ENCODE data around the gene CFLAR. TPM values are rescaled to one million over a fixed set of nuclear protein-coding genes. Genes with fewer than 3 reads are reported as not detected.
"Not testable (repeated sequence)": the region's sequence is repeated elsewhere in the genome, so short reads cannot be mapped to it uniquely, and the experiment has no call there.

CFLAR gene
- total RNA-seq, 1 donor from 2014 or later = 241 TPM

- H3K36me3 Mint-ChIP-seq (ENCODE audit: low read depth, unreplicated experiment) = peaks cover 49% of the 10 kb centered on the region
- peak overlapping the region; percentile 83 for H3K27ac Mint-ChIP-seq (ENCODE audit: unreplicated experiment)
- TF ChIP-seq CTCF (IDR thresholded peaks at IDR 0.05; ENCODE audit: unreplicated experiment) = no peak
- H3K4me3 Mint-ChIP-seq (ENCODE audit: unreplicated experiment) = peak overlapping the region; percentile 86
- H3K27me3 Mint-ChIP-seq (ENCODE audit: unreplicated experiment) = peaks cover 17% of the 10 kb centered on the region
- DNase-seq (ENCODE audit: low spot score) = no peak
- no peaks in the 10 kb centered on the region for H3K9me3 Mint-ChIP-seq (ENCODE audit: unreplicated experiment)
- H3K4me1 Mint-ChIP-seq (ENCODE audit: unreplicated experiment) = peaks cover 73% of the 10 kb centered on the region
Observed at GRCh38 chr2:201132518-201132917, 16.6 kb downstream of the CFLAR start.

- no peak overlapping the region for H3K27ac Mint-ChIP-seq (ENCODE audit: unreplicated experiment)
- H3K36me3 Mint-ChIP-seq (ENCODE audit: low read depth, unreplicated experiment) = peaks cover 71% of the 10 kb centered on the region
- H3K4me3 Mint-ChIP-seq (ENCODE audit: unreplicated experiment) = peak overlapping the region; percentile 56
- H3K27me3 Mint-ChIP-seq (ENCODE audit: unreplicated experiment) = peaks cover 15% of the 10 kb centered on the region
- TF ChIP-seq CTCF (IDR thresholded peaks at IDR 0.05; ENCODE audit: unreplicated experiment) = no peak
- H3K4me1 Mint-ChIP-seq (ENCODE audit: unreplicated experiment) = peaks cover 67% of the 10 kb centered on the region
- no peak for DNase-seq (ENCODE audit: low spot score)
- no peaks in the 10 kb centered on the region for H3K9me3 Mint-ChIP-seq (ENCODE audit: unreplicated experiment)
Observed at GRCh38 chr2:201135386-201135785, 19.4 kb downstream of the CFLAR start.

- no peak for DNase-seq (ENCODE audit: low spot score)
- Mint-ChIP-seq H3K9me3 (ENCODE audit: unreplicated experiment) (no peaks in the 10 kb centered on the region), H3K4me3 (ENCODE audit: unreplicated experiment) (peak overlapping the region; percentile 87), H3K27me3 (ENCODE audit: unreplicated experiment) (peaks cover 13% of the 10 kb centered on the region), H3K27ac (ENCODE audit: unreplicated experiment) (peak overlapping the region; percentile 92), H3K4me1 (ENCODE audit: unreplicated experiment) (peaks cover 54% of the 10 kb centered on the region), H3K36me3 (ENCODE audit: low read depth, unreplicated experiment) (peaks cover 73% of the 10 kb centered on the region)
- no peak for TF ChIP-seq CTCF (IDR thresholded peaks at IDR 0.05; ENCODE audit: unreplicated experiment)
Observed at GRCh38 chr2:201136889-201137321, 20.9 kb downstream of the CFLAR start.

GRCh38 chr2:201137505-201138400, 21.8 kb downstream of the CFLAR start:
- H3K27me3 Mint-ChIP-seq (ENCODE audit: unreplicated experiment) = peaks cover 9% of the 10 kb centered on the region
- peaks cover 46% of the 10 kb centered on the region for H3K4me1 Mint-ChIP-seq (ENCODE audit: unreplicated experiment)
- no peak overlapping the region for H3K4me3 Mint-ChIP-seq (ENCODE audit: unreplicated experiment)
- DNase-seq (ENCODE audit: low spot score) = no peak
- peaks cover 66% of the 10 kb centered on the region for H3K36me3 Mint-ChIP-seq (ENCODE audit: low read depth, unreplicated experiment)
- no peaks in the 10 kb centered on the region for H3K9me3 Mint-ChIP-seq (ENCODE audit: unreplicated experiment)
- H3K27ac Mint-ChIP-seq (ENCODE audit: unreplicated experiment) = no peak overlapping the region
- TF ChIP-seq CTCF (IDR thresholded peaks at IDR 0.05; ENCODE audit: unreplicated experiment) = no peak

- Mint-ChIP-seq H3K9me3 (ENCODE audit: unreplicated experiment) (no peaks in the 10 kb centered on the region), H3K36me3 (ENCODE audit: low read depth, unreplicated experiment) (peaks cover 59% of the 10 kb centered on the region), H3K27ac (ENCODE audit: unreplicated experiment) (peak overlapping the region; percentile 45), H3K4me1 (ENCODE audit: unreplicated experiment) (peaks cover 39% of the 10 kb centered on the region), H3K4me3 (ENCODE audit: unreplicated experiment) (peak overlapping the region; percentile 42), H3K27me3 (ENCODE audit: unreplicated experiment) (peaks cover 7% of the 10 kb centered on the region)
- TF ChIP-seq CTCF (IDR thresholded peaks at IDR 0.05; ENCODE audit: unreplicated experiment) = no peak
- no peak for DNase-seq (ENCODE audit: low spot score)
Observed at GRCh38 chr2:201138401-201138970, 22.5 kb downstream of the CFLAR start.

GRCh38 chr2:201138986-201139781, 23.2 kb downstream of the CFLAR start:
- peaks cover 36% of the 10 kb centered on the region for H3K4me1 Mint-ChIP-seq (ENCODE audit: unreplicated experiment)
- peak overlapping the region; percentile 45 for H3K27ac Mint-ChIP-seq (ENCODE audit: unreplicated experiment)
- H3K27me3 Mint-ChIP-seq (ENCODE audit: unreplicated experiment); H3K9me3 Mint-ChIP-seq (ENCODE audit: unreplicated experiment); DNase-seq (ENCODE audit: low spot score): not testable (repeated sequence)
- peaks cover 55% of the 10 kb centered on the region for H3K36me3 Mint-ChIP-seq (ENCODE audit: low read depth, unreplicated experiment)
- H3K4me3 Mint-ChIP-seq (ENCODE audit: unreplicated experiment) = peak overlapping the region; percentile 49
